HCT116 (cell line): ENCODE results near the gene CD320.

Experiments
- CEBPB ChIP-seq: IDR thresholded peaks from 2 replicates; pipeline ENCODE4 v1.6.1; 2012; ENCODE audit warnings: low read depth
- CTCF ChIP-seq, 3 experiments: fragments of 200-600 bp in 1 of 3; sonication (generic) in 1 of 3; IDR thresholded peaks in 2 of 3; conservative IDR thresholded peaks in 1 of 3; 2 replicates each; pipeline ENCODE4 v1.5.1; 2012 to 2017; ENCODE audit warnings: low read depth in 2 of 3, low read length in 2 of 3, antibody characterized with exemption in 1 of 3, borderline replicate concordance in 1 of 3, control low read depth in 1 of 3, mild to moderate bottlenecking in 1 of 3, mixed read lengths in 1 of 3, mixed run types in 1 of 3, moderate library complexity in 1 of 3; ENCODE audit not compliant: insufficient read depth in 1 of 3
- EGR1 ChIP-seq: IDR thresholded peaks from 2 replicates; pipeline ENCODE4 v1.6.1; 2012; ENCODE audit warnings: low read depth
- ELF1 ChIP-seq: IDR thresholded peaks from 2 replicates; pipeline ENCODE4 v1.6.1; 2012; ENCODE audit warnings: low read depth, borderline replicate concordance
- EZH2 ChIP-seq: fragments of 200-600 bp; sonication (generic); IDR thresholded peaks from 2 replicates; pipeline ENCODE4 v1.6.1; 2017; ENCODE audit warnings: antibody characterized with exemption, mixed run types
- POLR2A ChIP-seq: IDR thresholded peaks from 2 replicates; pipeline ENCODE4 v1.7.0; 2011; ENCODE audit warnings: borderline replicate concordance; ENCODE audit not compliant: insufficient read depth, insufficient read length; ENCODE audit errors: extremely low read depth
- POLR2AphosphoS5 ChIP-seq: IDR thresholded peaks from 2 replicates; pipeline ENCODE4 v1.6.1; 2011; ENCODE audit warnings: mild to moderate bottlenecking, low read depth, low read length, moderate library complexity
- REST ChIP-seq: IDR thresholded peaks from 2 replicates; pipeline ENCODE4 v1.6.1; 2012; ENCODE audit warnings: low read depth
- SIN3A ChIP-seq: IDR thresholded peaks from 2 replicates; pipeline ENCODE4 v1.6.1; 2012; ENCODE audit warnings: low read depth
- SP1 ChIP-seq: IDR thresholded peaks from 2 replicates; pipeline ENCODE4 v1.6.1; 2012; ENCODE audit warnings: low read depth
- YY1 ChIP-seq: IDR thresholded peaks from 2 replicates; pipeline ENCODE4 v1.6.1; 2011; ENCODE audit warnings: low read length, low read depth, moderate library complexity, mild to moderate bottlenecking; ENCODE audit not compliant: insufficient replicate concordance; ENCODE audit errors: extremely low read depth
- ZBTB33 ChIP-seq: IDR thresholded peaks from 2 replicates; pipeline ENCODE4 v1.6.1; 2011; ENCODE audit warnings: mild to moderate bottlenecking, low read length, moderate library complexity; ENCODE audit not compliant: insufficient replicate concordance; ENCODE audit errors: extremely low read depth
- ZFX ChIP-seq: fragments of 450-650 bp; IDR thresholded peaks from 2 replicates; pipeline ENCODE4 v1.6.1; 2017
- ZNF274 ChIP-seq: fragments of 200-500 bp; sonication (Bioruptor generic); IDR thresholded peaks from 2 replicates; pipeline ENCODE4 v1.6.1; 2014; ENCODE audit warnings: mild to moderate bottlenecking, low read depth, low read length, inconsistent platforms

GRCh38 chr19:8310342-8311055 is 2.3 kb upstream of the CD320 start:
- TF ChIP-seq POLR2AphosphoS5 (no peak), CTCF (IDR thresholded peaks at IDR 0.05 in 2 of 3, conservative IDR thresholded peaks at IDR 0.05 in 1 of 3; ENCODE audit: borderline replicate concordance in 1 of 3, insufficient read depth in 1 of 3, low read depth in 2 of 3, low read length in 2 of 3) (no peak), SP1 (no peak), REST (no peak), CEBPB (no peak), POLR2A (no peak), EGR1 (no peak), ELF1 (no peak), ZBTB33 (no peak), EZH2 (no peak), ZFX (no peak), SIN3A (no peak), YY1 (no peak), ZNF274 (no peak)
